NCI-H748 treated with DMSO at 0.1 percent for 48 hours (cell line): ENCODE results near the gene CBX6.

Experiments
- DNase-seq: peaks from one replicate; lab custom pipeline; 2025; lab: John Stamatoyannopoulos, UW

The CBX6 gene

DNA sequence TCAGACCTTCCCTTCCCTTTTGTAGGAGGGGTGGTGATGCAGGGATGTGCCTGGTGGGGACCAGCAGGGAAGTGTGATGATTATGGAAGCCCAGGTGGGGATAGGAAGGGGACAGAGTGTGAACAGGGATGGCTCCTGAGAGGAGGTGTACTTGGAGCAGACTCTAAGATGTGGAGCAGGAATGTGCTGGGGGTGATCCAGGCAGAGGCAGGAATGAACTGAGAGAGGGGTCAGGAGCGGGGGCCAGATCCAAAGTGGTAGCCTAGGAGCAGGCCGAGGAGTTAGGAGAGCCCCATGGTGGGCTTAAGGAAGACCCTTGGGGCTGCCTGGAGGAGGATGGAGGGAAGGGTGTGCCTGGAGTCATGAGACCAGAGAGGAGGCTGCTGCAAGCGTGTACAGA lies 31.9 kb downstream of the CBX6 start:
- no peak for DNase-seq

DNA sequence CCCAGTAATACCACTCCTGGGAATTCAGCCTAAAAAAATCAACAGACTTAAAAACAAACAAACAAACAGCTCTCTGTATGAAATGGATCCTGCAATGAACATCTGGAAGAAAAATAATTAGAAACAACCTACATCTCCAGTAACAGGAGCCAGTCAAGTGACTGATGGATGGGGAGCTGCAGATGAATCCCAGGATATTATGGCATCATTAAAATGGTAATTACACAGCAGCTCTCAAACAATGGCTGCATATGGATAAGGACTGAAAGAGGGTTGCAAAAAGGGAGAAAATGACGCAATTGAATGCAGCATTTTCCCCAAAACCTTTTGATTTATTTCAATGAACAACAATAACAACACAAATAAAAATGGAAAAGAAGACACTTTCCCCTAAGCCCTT lies 32.3 kb downstream of the CBX6 start:
- no peak for DNase-seq

DNA sequence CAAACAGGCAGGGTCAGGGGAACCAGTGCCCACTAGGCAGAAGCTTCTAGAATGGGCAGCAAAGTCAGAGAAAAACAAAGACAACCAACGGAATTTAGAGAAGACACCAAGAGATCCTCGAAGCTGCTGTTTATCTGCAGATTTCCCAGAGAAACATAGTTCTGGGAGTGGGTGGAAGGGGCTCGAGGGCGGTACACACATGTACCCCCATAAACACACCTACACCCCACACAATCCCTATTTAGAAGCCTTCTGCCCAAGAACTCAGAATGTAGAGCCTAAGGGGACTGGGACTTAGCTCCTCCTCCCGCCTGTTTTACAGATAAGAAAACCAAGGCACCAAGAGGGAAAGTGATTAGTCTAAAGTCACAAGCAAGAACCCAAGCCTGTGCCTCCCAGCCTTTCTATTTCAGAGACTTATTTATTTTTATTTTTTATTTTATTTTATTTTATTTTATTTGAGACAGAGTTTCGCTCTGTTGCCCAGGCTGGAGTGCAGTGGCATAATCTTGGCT lies 34.5 kb downstream of the CBX6 start:
- DNase-seq, result no peak

DNA sequence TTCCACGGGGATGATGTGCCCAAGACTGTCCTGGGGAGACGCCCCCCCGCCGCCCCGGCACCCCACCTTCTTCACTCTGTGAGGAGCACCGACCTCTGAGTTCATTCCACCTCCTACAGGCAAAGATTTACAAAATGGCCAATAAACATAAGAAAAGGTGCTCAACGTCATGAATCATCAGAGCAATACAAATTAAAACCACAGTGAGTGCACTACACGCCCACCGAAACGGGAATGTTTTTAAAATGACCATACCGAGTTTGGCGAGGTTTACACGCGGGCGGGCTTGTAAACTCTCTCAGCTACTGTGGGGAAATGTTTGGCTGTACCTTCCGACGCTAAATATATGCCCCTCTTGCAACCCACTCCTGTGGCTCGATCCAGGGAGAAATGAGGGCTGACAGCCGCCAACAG lies 36.1 kb downstream of the CBX6 start:
- no peak for DNase-seq

DNA sequence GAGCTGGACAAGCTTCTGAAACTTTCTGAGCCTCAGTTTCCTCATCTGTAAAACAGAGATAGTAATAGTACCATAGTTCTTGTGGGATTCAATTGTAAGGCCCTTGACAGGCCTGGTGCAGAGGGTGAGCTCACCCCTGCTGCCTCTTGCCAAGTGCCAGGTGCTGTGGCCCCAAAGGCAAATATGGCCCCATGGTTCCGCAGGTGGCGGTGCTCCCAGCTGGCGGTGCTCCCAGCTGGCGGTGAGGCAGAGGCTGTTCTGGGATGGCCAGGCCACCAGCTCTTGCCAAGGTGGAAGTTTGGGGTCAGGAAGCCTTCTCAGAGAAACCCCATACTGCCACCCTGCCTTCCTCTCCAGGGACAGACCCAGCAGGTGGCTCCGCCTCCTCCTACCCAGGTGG lies 37.0 kb downstream of the CBX6 start:
- DNase-seq, result no peak

DNA sequence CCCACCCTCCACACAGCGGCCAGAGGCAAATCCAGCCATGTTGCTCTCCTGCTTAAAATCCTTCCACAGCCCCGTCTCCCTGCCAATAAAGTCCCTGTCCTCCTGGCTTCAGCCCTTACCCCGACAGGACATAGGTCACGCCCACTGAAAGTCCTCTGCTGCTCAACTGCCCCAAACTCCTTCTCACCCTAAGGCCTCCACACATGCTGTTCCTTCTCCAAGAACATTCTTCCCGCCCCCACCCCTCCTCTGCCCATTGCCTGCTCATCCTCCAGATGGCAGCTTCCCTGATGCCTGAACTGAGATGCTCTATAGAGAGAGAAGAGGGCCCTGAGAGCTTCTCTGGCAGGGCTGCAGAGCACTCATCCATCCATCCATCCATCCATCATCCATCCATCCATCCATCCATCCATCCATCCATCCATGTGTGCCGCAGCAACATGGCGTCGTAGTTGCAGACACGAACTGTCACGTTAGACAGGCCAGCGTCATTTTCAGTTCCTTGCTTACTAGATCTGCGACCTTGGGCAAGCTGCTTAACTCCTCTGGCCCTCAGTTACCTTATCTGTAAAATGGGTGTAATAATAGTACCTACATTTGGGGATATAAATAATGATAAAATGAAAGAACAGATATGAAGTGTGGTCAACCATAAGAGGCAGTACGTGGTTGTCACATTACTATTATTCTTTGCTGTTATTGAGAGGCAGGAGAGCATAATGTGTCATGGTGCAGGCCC lies 37.6 kb downstream of the CBX6 start:
- DNase-seq, result no peak

DNA sequence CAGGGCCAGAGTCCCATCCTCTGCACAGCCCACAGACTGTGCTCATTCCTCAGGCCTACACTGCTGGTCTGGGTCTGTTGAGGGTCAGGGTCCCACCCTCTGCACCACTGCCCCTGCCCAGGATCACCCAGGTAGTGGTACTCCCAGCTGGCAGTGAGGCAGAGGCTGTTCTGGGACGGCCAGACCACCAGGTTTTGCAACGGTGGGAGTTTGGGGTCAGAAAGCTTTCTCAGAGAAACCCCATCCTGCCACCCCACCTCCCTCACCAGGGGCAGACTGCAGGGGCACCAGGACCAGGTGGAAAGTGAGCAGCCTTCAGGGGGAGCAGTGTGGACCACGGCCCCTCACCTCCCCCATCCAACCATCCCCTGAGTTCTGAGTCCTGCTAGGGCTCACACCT lies 39.0 kb downstream of the CBX6 start:
- no peak for DNase-seq

DNA sequence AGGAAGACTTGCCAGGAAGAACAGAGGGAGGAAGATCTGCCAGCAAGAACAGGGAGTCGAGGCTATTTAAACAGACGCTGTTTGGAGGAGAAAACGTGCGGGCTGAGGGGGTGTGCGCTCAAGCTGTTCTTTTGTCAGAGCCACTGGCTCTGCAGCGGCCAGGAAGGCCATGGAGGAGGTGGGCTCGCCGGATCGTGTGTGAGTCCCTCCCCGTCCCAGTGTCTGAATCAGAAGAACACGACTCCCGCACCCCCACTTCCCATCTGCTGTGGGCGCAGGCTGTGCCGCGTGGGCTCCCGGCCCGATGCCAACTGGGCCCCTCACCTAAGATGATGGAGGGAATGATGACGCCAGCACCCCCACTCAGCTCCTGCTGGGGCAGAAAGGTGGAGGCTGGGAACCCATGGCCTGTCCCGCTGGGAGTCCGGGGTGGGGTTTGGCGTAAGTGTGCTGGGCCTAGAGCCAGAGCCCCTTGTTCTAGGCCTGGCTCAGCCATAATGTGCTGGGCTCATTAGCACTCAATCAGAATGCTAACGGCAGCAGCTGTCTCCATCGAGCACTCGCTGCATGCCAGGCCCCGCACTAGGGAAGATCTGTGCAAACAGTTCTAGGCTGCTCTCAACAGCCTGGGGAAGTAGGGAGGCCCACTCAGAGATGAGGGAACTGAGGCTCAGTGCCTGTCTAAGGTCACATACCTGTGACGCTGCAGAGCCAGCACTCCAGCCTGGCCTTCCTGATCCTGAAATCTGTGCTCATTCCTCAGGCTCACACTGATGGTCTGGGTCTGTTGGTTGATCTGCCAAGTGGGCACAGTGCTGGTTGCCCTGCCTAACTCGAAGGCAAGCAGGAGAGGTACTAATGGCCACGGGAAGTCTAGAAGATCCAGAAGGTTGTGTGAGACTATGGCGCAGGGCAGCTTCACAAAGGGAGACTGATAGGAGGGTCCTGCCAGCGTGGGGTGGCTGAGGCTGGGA lies 39.7 kb downstream of the CBX6 start:
- DNase-seq, result no peak

DNA sequence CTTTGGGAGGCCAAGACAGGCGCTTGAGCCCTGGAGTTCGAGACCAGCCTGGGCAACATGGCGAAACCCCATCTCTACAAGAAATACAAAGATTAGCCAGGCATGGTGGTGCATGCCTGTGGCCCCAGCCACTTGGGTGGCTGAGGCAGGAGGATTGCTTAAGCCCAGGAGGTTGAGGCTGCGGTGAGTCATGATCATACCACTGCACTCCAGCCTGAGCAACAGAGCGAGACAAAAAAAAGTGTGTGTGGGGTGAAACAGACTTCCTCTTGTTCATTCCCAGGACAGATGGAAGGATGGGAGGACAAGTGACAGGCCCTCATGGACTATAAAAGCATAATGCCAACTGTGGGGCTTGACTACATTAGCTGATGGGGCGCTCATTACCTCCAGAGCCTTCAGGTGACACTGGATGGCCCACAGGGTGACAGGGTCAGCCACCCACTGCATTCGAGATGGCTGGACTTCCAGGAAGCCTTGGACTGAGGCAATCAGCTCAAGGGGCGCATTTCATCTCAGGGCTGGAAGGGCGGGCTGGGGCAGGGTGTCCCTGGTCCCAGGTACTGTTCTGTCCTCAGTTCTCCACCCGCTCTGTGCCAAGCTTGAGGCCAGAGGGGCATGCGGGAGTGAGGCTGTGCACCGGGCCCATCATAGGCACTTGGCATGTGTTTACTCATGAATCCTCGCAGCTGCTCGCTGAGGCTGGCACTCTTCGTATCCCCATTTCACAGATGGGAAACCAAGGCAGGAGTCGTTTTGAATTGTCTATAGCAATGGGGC lies 40.7 kb downstream of the CBX6 start:
- no peak for DNase-seq

DNA sequence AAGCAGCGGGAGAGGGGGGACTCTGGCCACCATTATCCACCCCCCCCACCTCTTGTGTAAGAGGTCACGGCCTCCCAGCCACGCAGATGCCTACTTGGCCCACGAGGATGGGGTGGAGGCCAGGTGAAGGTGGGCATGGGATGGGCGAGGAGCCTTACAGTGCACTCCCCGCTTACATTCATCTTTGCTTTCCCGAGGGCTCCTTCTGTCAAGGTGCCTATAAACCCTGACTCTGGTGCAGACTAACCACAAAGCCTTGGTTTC lies 41.2 kb downstream of the CBX6 start:
- no peak for DNase-seq

DNA sequence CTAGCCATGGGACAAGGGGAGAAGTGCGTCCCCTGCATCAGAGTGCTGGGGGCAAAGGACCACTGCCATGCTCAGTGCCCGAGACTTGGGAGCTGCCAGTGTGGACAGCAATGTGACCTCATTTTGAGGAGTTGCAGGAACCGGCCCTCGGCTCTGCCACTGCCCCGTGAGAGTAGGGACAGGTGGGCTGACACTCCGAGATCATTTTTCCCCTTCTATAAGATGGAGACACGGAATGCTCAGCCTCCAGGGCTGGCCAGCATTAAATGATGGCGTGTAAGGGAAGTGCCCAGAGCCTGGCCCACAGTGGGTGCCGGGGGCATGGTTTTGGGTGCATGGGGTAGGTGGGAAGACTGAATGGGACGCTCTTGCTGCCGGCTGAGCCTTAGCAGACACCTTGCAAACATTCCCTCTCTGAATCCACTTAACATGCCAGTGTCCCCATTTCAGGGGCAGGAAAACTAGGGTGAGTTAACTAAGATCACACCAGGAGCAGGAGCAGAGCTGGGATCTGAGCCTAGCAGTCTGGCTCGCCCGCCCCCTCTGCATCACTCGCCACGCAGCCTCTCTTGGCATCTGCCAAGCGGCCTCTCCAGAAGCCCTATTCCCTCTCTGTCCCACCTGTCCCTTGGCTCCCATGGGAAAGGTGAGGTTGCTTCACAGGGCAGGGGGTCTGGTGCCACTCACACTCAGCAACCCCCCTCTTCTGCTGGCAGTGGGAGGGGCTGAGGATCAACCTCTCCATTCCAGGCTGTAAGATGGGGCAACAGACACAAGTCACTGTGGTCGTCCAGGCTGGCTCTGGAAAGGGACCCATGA lies 41.8 kb downstream of the CBX6 start:
- no peak for DNase-seq

DNA sequence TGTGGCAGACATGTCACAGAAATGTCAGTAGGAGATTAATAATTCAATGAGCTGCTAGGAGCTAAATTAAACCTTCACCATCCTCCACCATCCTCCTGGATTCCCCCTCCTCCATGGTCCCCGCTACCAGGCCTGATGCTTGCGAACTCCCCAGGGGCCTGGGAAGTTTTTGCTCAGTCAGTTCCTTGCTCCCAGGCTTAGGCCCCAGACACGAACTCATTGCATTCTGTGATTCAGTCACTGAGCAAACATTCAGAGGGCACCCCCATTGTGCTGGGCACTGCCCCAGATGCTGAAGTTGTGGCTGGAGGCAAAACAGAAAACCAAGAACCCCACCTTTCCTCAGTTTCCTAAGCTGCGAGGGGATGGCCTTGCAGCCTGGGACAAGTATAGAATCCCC lies 42.5 kb downstream of the CBX6 start:
- DNase-seq, result no peak

DNA sequence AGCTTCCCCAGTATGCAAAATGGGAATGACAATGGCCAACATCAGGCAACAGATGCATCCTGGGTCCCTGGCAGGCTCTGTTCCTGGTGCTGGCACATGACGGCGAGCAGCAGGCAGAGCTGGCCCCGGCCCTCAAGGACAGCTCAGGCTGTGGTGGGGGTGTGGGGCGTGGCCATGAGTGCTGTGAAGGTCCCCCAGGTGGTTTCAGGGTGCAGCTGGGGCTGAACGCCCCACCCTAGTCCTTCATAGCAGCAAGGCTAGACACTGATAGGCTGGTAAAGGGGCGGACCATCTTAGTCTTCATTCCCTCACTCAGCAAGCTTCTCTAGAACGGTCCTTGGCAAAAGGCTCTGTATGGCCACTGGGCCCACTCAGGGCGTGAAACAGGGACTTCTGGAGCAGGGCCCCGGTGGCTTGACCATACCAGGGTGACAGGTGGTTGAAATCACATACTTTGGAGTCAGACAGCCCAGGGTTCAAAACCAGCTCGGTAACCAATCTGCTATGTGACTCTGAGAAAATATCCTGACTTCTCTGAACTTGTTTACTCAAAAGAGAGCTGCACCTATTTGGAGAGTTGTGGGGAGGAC lies 43.3 kb downstream of the CBX6 start:
- DNase-seq, result no peak

DNA sequence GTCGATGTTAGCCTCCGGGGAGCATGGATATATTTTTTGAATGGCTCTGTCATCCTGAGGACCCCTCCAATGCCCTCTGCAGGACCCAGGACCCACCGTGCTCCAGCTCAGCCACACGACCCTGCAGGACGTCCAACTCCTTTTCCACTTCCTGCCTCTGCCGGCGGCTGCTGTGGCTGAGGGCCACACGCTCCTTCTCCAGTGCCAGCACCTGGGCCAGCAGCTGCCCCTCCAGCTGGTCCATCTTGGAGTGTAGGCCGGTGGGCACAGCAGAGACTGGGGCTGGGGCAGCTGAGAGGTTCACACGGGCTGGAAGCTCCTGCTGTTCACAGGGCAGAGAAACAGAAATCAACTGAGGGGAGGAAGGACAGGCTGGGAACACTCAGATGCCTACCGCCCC lies 43.8 kb downstream of the CBX6 start:
- DNase-seq, result no peak

DNA sequence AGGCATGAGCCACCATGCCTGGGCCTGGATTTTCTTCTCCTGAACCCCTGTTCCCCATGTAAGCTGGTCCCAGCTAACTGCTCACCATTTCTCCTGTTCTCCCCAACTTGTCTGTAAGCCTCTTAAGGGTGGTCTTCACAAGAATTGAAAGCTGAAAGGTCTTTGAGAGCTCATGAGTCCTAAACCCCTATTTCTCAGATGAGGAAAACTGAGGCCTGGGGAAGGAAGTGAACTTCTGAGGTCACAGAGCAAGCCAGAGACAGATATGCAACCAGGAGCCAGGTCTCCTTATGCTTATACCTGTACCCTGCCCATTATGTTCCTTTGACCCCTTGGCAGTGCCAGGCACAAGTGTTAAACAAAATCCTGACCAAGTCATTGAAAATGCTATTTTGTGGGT lies 44.5 kb downstream of the CBX6 start:
- no peak for DNase-seq

DNA sequence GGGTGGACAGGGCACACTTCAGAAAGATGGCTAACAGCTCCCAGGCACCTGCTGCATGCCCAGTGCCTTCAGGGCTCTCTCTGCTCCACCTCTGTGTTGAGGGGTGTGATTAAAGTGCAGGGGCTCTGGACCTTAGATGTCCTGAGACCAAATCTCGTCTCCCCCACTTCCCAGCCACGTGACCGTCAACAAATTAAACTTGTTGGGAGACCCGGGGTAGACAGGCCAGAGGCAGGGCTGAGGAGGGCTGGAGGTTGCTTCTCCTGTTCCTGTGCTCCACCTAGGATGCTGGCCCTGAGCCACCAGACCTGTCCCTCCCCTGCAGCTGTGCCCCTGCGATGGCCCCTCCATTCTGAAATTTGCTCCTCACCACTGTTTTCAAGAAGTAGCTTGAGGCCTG lies 45.2 kb downstream of the CBX6 start:
- DNase-seq, result no peak

DNA sequence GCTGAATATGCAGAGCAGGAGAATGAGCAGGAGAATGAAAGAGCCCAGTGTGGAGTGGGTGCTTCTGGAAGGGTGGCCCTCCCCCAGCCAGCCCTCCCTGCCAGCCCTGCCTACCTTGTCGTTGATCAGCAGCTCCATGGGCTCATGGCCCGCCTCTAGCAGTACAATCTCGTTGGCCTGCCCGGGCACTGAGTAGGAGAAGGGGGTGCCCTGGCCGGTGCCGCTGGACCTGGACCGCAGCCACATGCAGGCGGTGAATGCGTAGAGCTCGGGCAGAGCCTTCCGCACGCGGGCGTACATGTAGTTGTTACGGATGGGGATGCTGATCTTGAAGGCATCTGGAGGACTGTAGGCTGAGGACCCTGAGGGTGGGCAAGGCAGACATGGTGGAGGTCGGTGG lies 45.6 kb downstream of the CBX6 start:
- no peak for DNase-seq

DNA sequence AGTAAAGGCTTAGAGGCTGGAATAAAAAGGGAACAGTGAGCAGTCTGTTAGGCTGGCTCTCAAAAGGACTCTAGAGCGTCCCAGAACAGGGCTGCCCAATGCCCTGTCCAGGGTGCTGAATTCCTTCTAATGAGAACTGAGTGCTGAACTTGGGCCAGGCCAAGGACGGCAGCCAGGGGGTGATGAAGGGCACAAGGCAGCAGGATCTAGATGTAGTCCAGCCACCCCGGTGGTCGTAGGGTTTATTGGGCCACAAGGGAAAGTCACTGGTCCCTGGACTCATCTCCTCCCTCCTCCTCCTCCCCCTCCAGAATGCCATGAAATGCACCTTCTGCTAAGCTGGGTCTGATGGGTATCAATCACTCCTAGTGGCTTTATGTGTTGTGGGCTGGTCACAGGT lies 47.4 kb downstream of the CBX6 start:
- DNase-seq, result no peak

DNA sequence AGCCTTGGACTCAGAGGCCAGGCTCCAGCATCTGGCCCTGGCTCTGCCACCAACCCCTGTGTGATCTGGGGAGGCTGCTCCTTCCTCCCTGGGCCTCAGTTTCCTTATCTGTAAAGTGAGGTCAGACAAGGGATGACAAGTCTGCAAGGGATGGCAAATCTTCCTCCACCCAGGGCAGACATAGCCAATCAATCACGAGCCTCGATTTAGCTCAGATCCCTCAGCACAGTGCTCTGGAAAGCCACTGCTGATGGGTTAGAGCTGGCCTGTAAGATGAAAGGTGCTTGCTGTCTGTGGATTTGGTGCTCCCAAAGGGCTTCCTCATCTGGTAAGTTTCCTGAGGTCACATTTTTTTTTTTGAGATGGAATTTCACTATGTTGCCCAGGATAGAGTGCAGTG lies 48.4 kb downstream of the CBX6 start:
- no peak for DNase-seq

DNA sequence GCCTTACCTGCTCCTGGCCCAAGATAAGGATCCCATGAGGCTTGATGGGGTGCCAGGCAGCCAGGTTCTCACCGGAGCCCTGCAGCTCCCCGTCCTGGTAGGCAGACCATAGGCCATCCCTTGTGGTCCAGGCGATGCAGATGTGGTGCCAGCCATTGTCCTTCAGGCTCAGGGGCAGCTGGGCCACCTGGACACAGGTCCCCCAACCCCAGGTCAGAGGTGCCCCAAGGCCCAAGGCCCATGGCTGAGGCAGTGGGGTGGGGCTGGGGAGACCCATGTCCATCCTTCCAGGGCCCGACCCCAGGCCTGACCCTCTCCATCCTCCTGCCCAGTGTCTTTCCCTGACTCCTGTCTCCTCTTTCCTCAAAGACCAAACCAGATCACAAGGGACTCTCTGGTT lies 48.9 kb downstream of the CBX6 start:
- DNase-seq, result no peak

DNA sequence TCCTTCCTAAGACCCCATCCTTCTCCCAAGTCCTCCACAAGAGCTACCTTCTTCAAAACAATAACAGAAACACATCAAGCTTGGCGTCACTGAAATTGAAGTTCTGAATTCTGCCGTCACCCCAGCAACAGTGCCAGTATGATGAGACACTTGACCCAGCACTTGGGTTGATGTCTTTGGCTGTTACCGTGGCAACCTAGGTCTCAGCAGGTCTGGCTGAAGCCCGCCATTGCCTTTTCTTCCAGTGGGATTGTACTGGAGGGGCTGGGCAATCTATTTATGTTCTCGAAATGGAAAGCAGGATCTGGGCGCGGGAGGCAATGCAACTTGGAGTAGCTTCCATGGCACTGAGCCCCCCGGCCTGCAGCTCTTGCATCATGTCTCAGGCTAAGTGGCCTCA lies 52.0 kb downstream of the CBX6 start:
- no peak for DNase-seq
